Right kidney (tissue), 1 donor: ENCODE data around the gene ATP9B.
A peak's percentile ranks its signal among the peaks of the same experiment; 100 is the strongest.
"Not testable (repeated sequence)": the region's sequence is repeated elsewhere in the genome, so short reads cannot be mapped to it uniquely, and the experiment has no call there.

Source experiments
- DNase-seq: peaks from one replicate; pipeline ENCODE4 v3.0.0-alpha.2; 2016

The ATP9B gene

DNA sequence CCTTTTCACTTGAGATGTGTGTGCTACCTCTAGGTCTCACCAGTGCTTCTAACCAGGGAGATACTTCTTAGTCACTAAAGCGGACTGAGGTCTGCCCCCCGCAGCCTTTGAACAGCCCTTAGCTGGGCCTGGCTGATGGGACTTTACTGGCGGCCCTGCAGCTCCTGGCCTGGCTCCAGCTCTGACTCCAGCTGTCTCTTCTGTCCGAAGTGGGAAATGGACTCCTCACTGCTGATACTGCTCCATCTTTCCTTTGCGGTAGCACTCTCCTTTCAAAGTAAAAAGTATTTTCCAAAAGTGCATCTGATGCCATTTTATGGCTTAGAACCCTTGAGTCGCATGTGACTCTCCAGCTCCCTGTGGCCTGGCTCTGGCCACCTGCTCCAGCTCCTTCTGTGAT lies 64.5 kb downstream of the ATP9B start:
- DNase-seq: no peak

DNA sequence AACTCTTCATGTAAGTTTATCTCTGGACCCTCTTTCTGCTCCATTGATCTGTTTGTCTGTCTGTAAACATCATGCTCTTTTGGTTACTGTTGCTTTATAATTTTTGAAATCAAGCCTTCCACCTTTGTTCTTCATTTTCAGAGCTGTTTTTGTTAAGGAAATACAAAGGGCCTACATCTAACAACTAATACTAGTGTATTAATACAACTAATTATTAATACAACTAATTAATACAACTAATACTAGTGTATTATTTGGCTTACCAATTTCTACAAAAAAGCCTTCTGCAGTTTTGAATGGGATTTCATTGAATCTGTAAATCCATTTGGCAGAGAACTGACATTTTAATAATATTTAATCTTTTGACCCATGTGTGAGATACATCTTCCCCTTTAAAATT lies 66.7 kb downstream of the ATP9B start:
- no peak for DNase-seq

DNA sequence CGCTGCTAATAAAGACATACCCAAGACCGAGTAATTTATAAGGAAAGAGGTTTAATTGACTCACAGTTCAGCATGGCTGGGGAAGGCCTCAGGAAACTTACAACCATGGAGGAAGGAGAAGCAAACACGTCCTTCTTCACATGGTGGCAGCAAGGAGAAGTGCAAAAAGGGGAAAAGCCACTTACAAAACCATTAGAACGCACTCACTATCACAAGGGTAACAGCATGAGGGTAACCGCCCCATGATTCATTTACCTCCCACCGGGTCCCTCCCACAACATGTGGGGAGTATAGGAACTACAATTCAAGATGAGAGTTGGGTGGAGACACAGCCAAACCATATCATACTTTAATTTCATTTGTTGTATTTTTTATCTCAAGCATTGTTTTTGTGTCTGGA lies 67.5 kb downstream of the ATP9B start:
- DNase-seq: no peak

DNA sequence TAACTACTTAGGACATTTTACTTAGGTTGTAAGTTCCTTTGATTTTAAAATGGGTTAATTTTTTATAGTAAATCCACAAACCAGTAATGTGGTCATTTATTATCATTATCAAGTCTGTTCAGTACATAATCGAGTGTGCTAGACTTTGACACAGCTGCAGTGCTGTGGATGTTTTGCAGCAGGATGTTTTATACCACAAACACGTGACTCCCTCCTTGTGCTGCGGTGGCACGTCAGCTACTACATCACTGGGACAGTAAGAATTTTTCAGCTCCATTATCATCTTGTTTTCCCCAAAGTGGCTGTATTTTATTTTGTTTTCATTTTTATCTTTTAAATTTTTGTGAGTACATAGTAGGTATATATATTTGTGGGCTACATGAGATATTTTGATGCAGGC lies 70.0 kb downstream of the ATP9B start:
- no peak for DNase-seq

DNA sequence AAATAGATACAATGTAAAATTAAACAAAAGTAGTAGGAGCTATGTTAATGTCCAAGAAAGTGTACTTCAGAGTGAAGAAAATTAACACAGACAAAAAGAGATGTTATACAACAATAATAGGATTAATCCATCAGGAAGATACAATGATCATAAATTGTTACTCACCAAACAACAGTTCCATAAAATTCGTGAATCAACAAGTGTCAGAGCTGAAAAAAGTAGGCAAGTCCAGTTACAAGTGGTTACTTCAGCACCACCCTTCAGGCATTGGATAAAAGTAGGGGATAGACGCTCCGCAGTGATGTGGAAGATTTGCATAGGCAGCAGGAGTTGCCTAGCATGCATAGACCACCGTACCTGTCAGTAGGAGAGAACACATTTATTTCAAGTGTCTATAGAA lies 77.8 kb downstream of the ATP9B start:
- no peak for DNase-seq

DNA sequence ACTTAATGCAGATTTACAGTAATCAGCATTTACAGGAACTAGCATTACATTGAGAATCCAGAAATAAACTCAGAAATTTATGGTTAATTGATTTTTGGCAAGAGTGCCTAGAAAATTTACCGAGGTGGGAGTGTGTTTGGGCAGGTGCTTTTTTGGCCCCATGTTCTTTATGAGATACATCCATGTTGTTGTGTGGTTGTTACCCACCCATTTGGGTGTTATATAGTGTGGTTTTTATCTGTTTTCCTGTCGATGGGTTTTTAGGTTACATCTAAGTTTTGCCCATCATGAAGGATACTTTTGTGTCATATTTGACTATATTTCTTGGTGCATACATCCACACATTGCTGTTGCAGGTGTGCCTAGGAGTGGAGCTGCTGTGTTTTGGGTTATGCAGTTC lies 82.0 kb downstream of the ATP9B start:
- no peak for DNase-seq

DNA sequence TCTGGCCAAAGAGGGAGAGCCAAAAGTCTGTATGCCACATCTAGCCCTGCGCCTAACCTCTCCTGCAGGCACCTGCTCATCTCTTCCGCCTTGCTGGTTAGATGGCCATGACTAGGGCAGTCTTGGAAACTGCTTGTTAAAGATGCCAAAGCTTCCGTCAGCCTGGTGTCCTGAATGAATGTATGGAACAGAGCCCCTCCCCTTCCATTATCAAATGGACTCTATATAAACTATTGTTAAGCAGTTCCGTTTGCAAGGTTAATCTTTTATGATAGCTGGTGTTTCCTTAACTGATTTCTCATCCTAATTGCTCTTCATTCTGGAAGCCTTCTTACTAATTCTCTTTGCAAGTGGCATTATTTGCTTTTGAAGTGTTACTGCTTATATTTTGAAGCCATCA lies 87.1 kb downstream of the ATP9B start:
- DNase-seq: no peak

DNA sequence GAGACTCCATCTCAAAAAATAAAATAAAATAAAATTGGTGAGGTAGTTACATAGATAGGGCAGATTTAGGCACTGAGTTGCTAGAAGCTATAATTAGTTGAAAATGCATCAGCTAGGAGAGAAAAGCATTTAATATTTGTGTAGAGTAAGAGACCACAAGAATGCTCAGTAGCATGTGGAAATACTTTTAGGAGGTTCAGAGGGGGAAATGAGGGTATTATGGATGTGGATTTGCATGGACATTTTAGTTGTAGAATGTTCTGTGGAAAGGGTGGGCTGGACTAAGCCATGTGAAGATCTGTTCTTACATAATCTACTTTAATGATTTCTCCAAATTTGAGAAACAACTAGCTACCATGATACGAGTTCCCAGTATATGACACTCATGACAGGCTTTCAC lies 95.5 kb downstream of the ATP9B start:
- no peak for DNase-seq

DNA sequence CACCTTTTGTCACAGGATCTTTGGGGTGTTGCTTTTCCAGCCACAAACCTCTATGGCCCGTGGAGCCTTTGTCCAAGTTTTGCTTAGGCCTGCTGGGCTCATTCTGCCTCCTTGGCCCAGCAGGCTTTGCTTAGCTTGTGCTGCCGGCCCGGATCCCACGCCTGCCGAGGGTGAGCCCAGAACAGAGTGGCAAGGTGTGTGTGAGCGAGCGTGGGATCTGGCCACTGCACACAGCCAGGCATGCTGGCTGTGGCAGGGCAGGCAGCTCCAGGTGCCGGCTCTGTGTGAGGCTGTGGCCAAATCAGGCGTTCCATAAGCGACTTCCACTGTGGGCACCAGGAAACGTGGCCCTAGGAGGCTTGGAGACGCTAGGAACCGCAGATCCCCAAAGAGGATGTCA lies 97.5 kb downstream of the ATP9B start:
- DNase-seq: no peak

DNA sequence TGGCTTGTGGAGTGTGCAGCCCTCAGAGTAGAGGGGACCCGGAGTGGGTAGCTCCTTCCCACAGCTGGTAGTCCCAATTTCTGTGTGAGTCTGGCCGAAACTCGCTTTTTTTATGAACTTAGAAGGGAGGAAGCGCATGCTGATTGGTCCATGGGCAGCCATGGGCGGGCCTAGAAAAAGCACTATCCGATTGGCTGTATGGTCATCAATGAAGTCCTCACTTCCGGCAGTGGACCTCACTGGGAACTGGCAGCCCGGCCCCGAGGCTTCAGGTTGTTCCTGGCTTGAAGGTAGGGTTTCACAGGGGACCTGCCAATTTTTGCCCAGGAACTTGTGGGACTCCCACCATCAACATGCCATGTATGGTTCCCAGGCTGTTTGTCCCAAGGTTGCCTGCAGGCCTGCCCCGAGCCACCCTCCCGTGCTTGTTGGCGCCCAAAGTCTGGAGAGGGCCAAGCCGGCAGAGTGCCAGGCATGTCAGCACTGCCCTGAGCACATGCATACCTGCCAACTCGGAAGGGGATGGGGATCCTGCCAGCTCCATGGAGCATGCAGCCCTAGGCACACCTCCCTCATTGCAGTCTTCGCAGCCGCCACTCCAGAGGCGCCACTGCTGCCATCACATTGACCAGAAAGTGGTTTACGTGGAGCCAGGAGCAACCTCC lies 98.5 kb downstream of the ATP9B start:
- DNase-seq: no peak

DNA sequence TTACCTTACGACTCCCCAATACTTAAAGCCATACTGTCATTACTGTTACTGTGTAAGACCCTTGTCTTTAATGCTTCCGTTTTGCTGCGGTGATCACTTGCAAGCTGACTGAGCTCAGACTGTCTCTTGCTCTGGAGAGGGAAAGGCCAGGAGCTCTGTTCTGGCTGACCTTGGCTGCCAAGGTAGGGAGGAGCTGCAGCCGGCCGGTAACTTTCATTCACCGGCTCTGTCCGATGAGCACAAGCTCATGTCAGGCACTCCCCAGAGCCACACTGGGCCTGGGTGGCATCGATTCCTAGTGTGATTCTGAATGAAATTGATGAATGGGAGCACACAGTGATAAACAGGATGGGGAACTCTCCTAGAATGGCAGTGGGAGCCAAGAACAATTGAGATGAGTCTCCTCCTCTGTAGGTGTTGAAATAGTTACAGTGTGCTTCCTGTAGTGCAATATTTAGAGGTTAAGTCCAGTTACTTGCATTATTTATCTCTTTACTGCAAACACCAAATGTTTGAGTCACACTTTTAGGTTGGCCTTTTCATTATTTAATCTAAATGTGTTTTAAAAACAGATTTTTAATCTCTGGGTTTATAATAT lies 100.9 kb downstream of the ATP9B start:
- DNase-seq: peak; percentile 13

DNA sequence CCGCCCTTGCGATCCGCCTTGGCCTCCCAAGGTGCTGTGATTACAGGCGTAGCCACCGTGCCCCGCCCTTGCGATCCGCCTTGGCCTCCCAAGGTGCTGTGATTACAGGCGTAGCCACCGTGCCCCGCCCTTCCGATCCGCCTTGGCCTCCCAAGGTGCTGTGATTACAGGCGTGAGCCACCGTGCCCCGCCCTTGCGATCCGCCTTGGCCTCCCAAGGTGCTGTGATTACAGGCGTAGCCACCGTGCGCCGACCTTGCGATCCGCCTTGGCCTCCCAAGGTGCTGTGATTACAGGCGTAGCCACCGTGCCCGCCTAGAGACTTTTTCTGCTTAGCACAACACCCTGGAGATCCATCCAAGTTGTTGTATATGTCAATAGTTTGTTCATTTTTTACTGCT lies 103.1 kb downstream of the ATP9B start:
- DNase-seq: not testable (repeated sequence)

DNA sequence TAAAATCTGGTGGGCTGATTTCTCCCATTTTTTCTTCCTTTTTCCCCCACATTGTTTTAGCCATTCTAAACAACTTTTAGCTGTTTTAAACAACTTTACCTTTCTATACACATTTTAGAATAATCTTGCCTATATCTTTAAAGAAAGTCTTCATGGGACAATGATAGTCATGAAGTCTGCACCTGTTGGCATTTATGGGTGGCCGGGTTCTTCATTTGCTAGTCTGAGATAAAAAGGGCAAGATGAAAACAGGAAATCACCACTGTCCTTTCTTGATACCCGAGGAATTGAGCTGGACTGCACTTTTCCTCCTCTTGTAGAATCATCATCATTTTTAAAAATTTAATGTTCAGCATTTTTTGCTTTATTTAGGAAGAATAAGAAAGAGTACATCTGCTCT lies 104.5 kb downstream of the ATP9B start:
- DNase-seq: no peak

DNA sequence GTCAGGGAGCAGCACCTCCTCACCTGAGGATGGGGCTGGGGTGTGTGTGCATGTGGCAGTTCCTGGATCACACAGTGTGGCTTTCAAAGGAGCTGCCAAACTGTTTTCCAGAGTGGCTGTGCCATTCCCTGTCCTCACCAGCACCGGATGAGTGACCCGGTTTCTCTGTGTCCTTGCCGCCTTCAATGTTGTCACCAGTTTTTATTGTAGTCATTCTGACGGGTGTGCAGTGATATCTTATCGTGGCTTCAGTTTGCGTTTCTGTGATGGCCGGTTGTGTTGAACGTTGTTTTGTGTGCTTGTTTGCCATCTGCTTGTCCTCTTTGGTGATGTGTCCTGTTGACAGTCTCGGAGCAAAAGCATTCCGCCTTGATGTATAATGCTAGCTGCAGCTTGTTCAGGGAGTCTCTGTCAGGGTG lies 108.9 kb downstream of the ATP9B start:
- DNase-seq: no peak

DNA sequence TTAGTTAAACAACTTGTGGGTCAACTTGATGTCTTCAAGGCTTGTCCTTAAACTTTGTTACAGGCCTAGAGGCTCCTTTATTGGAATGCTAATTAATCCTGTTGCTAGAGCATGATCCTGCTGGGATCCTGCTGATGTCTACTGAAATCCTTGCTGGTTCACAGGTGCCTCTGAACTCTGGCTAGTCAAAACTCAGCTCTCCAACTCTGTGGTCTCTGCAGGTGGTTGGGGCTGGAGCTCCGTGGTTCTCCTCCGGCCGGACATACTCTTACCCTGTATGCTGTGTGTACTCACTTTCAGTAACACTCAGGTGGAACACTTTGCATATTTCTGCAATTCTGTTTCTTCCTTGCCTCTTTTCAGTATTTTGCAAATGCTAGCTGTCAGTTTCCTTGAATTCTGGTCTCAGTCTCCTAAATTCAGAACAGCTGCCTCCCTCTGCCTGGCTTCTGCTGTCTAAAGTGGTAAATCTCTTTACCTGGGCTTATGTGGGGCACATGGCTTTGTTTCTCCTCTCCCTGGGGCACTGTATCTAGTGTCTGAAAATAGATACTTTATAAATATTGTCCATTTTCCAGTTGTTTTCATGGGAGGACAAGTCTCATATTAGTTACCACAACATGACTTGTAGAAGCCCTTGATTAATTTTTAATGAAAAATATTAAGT lies 113.0 kb downstream of the ATP9B start:
- no peak for DNase-seq

DNA sequence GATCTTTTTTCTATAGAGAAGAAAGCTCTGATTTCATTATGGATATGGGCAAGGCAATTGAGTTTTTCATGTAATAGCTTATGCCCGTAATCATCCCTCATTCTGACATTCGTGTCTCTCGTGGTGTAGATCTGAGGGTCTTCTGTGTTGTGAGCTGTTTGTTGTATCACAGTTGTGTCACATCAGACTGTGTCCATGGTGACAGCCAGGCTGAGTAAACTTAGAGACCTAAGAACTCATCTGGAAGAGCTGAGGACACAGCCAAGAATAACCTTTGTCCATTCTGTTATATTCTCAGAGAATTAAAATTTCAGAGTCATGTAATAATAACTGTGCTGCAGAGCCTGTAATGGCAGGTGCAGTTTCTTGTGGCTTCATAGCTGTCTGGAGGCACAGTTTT lies 116.5 kb downstream of the ATP9B start:
- DNase-seq: no peak

DNA sequence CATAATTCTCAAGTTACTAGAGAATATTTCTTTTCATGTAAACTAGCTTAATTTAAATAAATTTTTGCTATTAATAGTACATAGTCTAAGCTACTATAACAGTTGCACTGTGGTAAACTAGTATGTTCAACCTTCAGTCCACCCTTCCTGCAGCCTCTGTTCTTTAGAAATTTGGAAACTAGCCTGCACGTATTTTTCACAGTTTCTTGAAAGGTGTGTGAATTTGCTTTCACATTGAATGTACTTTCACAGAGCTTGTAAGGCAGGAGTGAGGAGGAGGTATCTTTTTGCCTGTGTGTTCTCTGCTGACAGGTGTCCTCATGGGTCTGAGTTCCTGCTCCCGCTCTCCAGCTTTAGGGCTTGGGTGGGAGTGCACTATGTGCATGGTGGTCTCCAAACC lies 117.5 kb downstream of the ATP9B start:
- DNase-seq: no peak

DNA sequence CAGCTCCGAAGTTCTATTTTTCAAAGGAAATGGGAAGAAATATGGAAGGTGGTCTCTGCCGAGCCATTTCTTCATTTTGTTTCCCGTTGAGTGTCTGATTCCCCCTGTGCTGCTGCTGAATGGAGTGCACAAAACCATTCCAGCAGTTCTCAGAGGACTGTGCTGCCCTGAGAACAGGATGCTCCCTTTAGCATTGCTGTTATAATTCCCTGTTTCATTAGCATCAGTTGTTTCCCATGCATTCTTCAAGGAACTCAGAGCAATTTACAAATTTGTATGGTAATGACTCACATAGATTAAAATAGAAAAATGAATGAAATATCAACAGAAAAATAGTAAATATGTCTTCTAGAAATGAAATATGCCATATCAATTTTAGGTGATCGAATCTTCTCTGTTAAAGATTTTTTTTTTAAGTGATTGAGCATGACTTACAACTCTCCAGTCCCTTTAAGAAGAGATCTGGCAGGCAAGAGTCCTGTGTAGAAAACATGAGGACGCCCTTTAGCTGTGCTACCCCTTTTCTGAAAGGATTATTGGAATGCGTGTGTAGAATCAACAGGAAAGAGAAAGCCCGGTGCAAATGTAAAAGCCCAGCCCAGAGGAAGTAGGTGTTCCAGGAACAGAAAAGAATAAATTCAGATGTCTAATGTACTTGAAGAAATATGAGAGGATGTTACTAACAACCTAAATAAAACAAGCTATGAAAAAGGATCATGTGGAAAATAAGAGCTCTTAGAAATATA lies 118.5 kb downstream of the ATP9B start:
- no peak for DNase-seq

DNA sequence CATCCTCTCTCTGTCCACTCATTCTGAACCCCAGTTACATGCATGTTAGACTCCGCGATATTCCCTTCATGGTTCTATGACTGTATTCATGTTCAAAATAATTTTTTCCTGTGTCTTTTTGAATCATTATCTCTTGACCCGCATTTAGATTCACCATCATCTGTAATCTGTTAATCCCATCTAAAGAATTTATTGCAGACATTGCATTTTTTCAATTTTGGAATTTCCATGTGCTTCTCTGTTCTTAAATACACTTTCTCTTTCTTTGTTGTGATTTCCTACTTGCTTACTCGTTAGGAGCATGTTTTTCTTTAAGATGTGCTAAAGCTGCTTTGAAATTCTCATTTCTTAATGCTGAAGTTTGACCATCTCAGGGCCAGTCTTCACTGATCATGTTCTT lies 122.2 kb downstream of the ATP9B start:
- no peak for DNase-seq

DNA sequence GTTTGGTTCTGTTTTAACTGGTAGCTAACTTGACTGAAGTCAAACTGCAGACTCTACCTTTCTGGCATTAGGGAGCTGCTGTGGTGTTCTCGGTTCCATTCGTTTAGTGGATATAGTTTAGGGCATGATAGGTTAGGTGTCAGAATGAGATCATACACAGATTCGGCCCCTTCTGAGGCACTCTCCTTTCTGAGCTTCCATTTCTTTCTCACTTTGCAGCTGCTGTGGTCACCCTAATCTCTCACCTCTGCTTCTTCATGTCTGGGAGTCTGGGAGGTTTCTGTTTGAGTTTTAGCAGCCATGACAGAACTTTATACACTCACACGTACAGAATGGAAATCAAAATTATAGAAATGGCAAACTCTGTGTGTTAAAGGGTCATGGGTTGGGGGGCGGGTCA lies 122.8 kb downstream of the ATP9B start:
- no peak for DNase-seq

DNA sequence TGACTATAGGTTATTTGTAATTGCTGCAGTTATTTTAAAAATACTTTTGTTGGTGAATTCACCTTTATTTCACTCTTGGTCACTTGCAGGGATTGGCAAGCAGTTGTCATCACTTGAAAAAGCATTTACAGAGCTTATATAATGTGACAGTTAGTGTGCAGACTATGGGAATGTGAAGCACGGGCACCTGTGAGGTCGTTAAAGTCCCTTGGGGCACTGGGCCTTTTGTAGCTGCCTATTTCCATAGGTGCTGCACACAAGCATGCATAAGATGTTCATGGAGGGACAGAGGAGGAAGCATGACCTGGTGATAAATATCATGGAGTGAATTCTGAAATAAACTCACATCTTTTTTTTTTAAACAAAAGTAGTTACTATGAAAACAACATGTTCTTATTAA lies 124.6 kb downstream of the ATP9B start:
- no peak for DNase-seq

DNA sequence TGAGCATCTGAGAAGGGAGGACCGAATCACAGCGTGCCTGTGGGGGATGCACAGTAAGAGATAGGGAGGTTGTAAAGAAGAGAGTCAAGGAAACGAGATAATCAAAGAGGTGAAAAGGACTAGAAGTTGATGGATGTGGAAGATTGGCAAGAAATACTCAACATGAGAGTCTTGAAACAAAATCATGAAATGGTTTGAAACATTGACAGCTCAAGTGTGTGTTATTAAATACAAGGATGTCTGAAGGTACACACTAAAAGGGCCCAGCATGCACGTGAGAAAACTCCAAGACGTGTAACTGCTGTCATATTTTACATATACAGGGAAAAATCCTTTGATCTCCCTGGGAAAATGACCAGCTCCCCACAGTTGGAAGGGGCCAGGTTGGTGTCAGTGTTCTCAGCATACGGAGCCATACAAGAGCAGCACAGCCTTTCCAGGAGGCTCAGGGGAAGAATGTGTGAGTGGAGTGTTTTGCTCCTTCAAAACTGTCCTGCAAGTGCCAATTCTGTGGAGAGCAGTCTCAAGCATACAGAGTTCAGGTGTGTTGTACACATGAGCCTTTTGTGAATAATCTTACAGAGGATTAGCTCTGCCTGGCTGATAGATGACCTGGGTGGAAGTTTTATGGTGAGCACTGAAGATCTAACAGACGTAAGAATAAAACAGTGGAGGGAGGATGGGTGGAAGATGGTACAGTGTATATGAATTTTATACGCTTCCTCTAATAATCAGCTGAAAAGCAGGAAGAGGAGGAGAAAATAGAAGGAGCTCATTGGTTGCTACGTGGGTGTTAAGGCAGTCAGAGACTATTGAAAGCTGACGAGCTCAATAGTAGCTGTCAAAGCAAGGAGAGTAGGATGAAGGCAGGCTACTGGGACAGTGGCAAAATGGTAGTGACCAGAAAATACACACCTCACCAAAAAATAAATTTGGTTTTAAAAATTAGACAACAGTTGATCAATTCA lies 126.8 kb downstream of the ATP9B start:
- no peak for DNase-seq
